ENCODE data around the gene VGLL4.

The VGLL4 gene

GRCh38 chr3:11565072-11565471 lies 78.6 kb downstream of the VGLL4 start:
- no peak for DNase-seq (ENCODE audit: low read depth)

GRCh38 chr3:11564577-11565001 lies 79.1 kb downstream of the VGLL4 start:
- DNase-seq (ENCODE audit: low read depth) = no peak

- no peak for DNase-seq (ENCODE audit: low read depth)
Measured at GRCh38 chr3:11563865-11564185, 79.9 kb downstream of the VGLL4 start.

- DNase-seq (ENCODE audit: low read depth) = no peak
Measured at GRCh38 chr3:11563159-11563864, 80.4 kb downstream of the VGLL4 start.

- DNase-seq (ENCODE audit: low read depth) = no peak
Measured at GRCh38 chr3:11562277-11562881, 81.3 kb downstream of the VGLL4 start.

GRCh38 chr3:11560746-11561145 lies 83.0 kb downstream of the VGLL4 start:
- no peak for DNase-seq (ENCODE audit: low read depth)

GRCh38 chr3:11559816-11560633 lies 83.7 kb downstream of the VGLL4 start:
- no peak for DNase-seq (ENCODE audit: low read depth)

- no peak for DNase-seq (ENCODE audit: low read depth)
Measured at GRCh38 chr3:11558918-11559815, 84.5 kb downstream of the VGLL4 start.

- no peak for DNase-seq (ENCODE audit: low read depth)
Measured at GRCh38 chr3:11558411-11558903, 85.3 kb downstream of the VGLL4 start.

GRCh38 chr3:11558002-11558401 lies 85.7 kb downstream of the VGLL4 start:
- DNase-seq (ENCODE audit: low read depth) = peak; percentile 79

GRCh38 chr3:11556851-11557644 lies 86.7 kb downstream of the VGLL4 start:
- peak; percentile 73 for DNase-seq (ENCODE audit: low read depth)

GRCh38 chr3:11555881-11556633 lies 87.7 kb downstream of the VGLL4 start:
- DNase-seq (ENCODE audit: low read depth) = no peak

GRCh38 chr3:11555211-11555782 lies 88.4 kb downstream of the VGLL4 start:
- DNase-seq (ENCODE audit: low read depth) = no peak

GRCh38 chr3:11554666-11555065 lies 89.0 kb downstream of the VGLL4 start:
- DNase-seq (ENCODE audit: low read depth) = no peak

GRCh38 chr3:11554236-11554610 lies 89.5 kb downstream of the VGLL4 start:
- DNase-seq (ENCODE audit: low read depth) = no peak

GRCh38 chr3:11553436-11554235 lies 90.1 kb downstream of the VGLL4 start:
- DNase-seq (ENCODE audit: low read depth) = no peak

GRCh38 chr3:11552289-11553264 lies 91.1 kb downstream of the VGLL4 start:
- no peak for DNase-seq (ENCODE audit: low read depth)

- DNase-seq (ENCODE audit: low read depth) = no peak
Measured at GRCh38 chr3:11551036-11551435, 92.7 kb downstream of the VGLL4 start.
